ENCODE measurements around the gene ZNF609. TPM values are rescaled to one million over a fixed set of nuclear protein-coding genes. Genes with fewer than 3 reads are reported as not detected.

The ZNF609 gene
- polyA plus RNA-seq, 1 donor from 2014 or later, result 11.8 TPM

- Histone ChIP-seq H3K9ac (ENCODE audit: low read length) (no peak overlapping the region), H3F3A (ENCODE audit: insufficient read depth, low read length, poor library complexity, severe bottlenecking) (no peaks in the 10 kb centered on the region), H3K36me3 (ENCODE audit: insufficient read depth, low read length) (no peaks in the 10 kb centered on the region), H3K9me3 (ENCODE audit: low read length) (no peaks in the 10 kb centered on the region), H2AFZ (ENCODE audit: low read depth, low read length) (no peak overlapping the region), H3K79me2 (replicated peaks; ENCODE audit: insufficient read depth, low read length) (peaks cover 82% of the 10 kb centered on the region), H3K27ac (ENCODE audit: low read length) (no peak overlapping the region), H3K9me2 (ENCODE audit: insufficient read depth, low read length) (no peaks in the 10 kb centered on the region), H4K20me1 (ENCODE audit: insufficient read depth) (peaks cover 8% of the 10 kb centered on the region), H3K4me2 (ENCODE audit: low read length) (no peak overlapping the region), H3K4me3 (ENCODE audit: low read length) (no peak overlapping the region), H3K27me3 (ENCODE audit: insufficient read depth, low read depth, low read length) (no peaks in the 10 kb centered on the region)
- TF ChIP-seq SMC3 (conservative IDR thresholded peaks at IDR 0.05; ENCODE audit: poor library complexity) (no peak), RAD21 (conservative IDR thresholded peaks at IDR 0.05) (no peak), MXI1 (conservative IDR thresholded peaks at IDR 0.05; ENCODE audit: poor library complexity, severe bottlenecking) (no peak), REST (IDR thresholded peaks at IDR 0.05; ENCODE audit: borderline replicate concordance) (no peak), EP300 (conservative IDR thresholded peaks at IDR 0.05; ENCODE audit: poor library complexity, severe bottlenecking) (no peak), TAF1 (IDR thresholded peaks at IDR 0.05; ENCODE audit: low read depth) (no peak), EZH2 (IDR thresholded peaks at IDR 0.05; ENCODE audit: borderline replicate concordance, insufficient read depth, low read length, poor library complexity, severe bottlenecking) (no peak), POLR2AphosphoS5 (IDR thresholded peaks at IDR 0.05) (no peak)
- TF ChIP-seq, protein P1, sequence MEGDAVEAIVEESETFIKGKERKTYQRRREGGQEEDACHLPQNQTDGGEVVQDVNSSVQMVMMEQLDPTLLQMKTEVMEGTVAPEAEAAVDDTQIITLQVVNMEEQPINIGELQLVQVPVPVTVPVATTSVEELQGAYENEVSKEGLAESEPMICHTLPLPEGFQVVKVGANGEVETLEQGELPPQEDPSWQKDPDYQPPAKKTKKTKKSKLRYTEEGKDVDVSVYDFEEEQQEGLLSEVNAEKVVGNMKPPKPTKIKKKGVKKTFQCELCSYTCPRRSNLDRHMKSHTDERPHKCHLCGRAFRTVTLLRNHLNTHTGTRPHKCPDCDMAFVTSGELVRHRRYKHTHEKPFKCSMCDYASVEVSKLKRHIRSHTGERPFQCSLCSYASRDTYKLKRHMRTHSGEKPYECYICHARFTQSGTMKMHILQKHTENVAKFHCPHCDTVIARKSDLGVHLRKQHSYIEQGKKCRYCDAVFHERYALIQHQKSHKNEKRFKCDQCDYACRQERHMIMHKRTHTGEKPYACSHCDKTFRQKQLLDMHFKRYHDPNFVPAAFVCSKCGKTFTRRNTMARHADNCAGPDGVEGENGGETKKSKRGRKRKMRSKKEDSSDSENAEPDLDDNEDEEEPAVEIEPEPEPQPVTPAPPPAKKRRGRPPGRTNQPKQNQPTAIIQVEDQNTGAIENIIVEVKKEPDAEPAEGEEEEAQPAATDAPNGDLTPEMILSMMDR (IDR thresholded peaks at IDR 0.05; ENCODE audit: poor library complexity, severe bottlenecking), result no peak
Observed at GRCh38 chr15:64552281-64552948, 92.0 kb downstream of the ZNF609 start.

- H3K9ac ChIP-seq (ENCODE audit: low read length), result no peak overlapping the region
- no peaks in the 10 kb centered on the region for H3F3A ChIP-seq (ENCODE audit: insufficient read depth, low read length, poor library complexity, severe bottlenecking)
- no peak overlapping the region for H3K4me3 ChIP-seq (ENCODE audit: low read length)
- no peaks in the 10 kb centered on the region for H3K36me3 ChIP-seq (ENCODE audit: insufficient read depth, low read length)
- H4K20me1 ChIP-seq (ENCODE audit: insufficient read depth), result no peaks in the 10 kb centered on the region
- H2AFZ ChIP-seq (ENCODE audit: low read depth, low read length), result no peak overlapping the region
- TF ChIP-seq RAD21 (conservative IDR thresholded peaks at IDR 0.05) (no peak), MXI1 (conservative IDR thresholded peaks at IDR 0.05; ENCODE audit: poor library complexity, severe bottlenecking) (no peak), EP300 (conservative IDR thresholded peaks at IDR 0.05; ENCODE audit: poor library complexity, severe bottlenecking) (no peak)
- H3K9me2 ChIP-seq (ENCODE audit: insufficient read depth, low read length), result no peaks in the 10 kb centered on the region
- H3K79me2 ChIP-seq (replicated peaks; ENCODE audit: insufficient read depth, low read length), result peaks cover 77% of the 10 kb centered on the region
- H3K27ac ChIP-seq (ENCODE audit: low read length), result no peak overlapping the region
- H3K27me3 ChIP-seq (ENCODE audit: insufficient read depth, low read depth, low read length), result no peaks in the 10 kb centered on the region
- H3K4me2 ChIP-seq (ENCODE audit: low read length), result no peak overlapping the region
- no peaks in the 10 kb centered on the region for H3K9me3 ChIP-seq (ENCODE audit: low read length)
Observed at GRCh38 chr15:64558460-64559179, 98.2 kb downstream of the ZNF609 start.

Data from neural cell (in vitro differentiated cells).